Upper lobe of left lung (tissue), 4 donors: Measurements from ENCODE around the gene CPO.

Experiments used
- EP300 ChIP-seq, 4 donors: sonication (generic); formaldehyde crosslinking; IDR thresholded peaks; one replicate each; pipeline ENCODE4 v1.5.1; 2017; ENCODE audit warnings: antibody characterized with exemption in 4 of 4, control low read depth in 2 of 4
- POLR2A ChIP-seq, 4 donors: fragments of 450-650 bp; IDR thresholded peaks; one replicate each; pipeline ENCODE4 v1.5.1; 2016 to 2017; ENCODE audit warnings: antibody characterized with exemption in 4 of 4, mild to moderate bottlenecking in 2 of 4
- POLR2AphosphoS5 ChIP-seq, 2 donors: sonication (generic); formaldehyde crosslinking; IDR thresholded peaks; one replicate each; pipeline ENCODE4 v1.5.1; 2017; ENCODE audit warnings: antibody characterized with exemption in 2 of 2
- TF ChIP-seq, protein P1 (sequence below), 6 experiments: fragments of 450-650 bp in 4 of 6; fragments of 200-600 bp in 2 of 6; sonication (generic) in 2 of 6; IDR thresholded peaks; one replicate each; pipeline ENCODE4 v1.5.1; 2016 to 2019; ENCODE audit warnings: antibody characterized with exemption in 6 of 6

DNA sequence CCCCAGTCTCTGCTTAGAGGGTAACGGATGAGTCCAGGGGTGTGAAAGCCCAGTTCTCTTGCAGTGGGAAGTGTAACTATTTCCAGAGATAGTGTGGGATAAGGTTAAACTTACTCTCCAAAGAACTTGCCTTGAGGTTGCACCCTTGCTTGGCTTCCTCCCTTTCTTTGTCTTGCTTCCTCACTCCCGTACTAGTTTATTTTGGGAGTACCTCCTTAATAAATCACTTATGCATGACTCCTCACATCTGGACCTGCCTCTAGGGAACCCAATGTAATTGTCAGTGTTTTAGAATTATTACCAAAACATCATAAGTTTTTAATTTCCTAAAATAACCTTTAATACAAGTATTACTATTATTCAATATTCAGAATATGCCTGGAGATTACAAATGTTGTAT, 35.2 kb downstream of the CPO start:
- TF ChIP-seq, protein P1, sequence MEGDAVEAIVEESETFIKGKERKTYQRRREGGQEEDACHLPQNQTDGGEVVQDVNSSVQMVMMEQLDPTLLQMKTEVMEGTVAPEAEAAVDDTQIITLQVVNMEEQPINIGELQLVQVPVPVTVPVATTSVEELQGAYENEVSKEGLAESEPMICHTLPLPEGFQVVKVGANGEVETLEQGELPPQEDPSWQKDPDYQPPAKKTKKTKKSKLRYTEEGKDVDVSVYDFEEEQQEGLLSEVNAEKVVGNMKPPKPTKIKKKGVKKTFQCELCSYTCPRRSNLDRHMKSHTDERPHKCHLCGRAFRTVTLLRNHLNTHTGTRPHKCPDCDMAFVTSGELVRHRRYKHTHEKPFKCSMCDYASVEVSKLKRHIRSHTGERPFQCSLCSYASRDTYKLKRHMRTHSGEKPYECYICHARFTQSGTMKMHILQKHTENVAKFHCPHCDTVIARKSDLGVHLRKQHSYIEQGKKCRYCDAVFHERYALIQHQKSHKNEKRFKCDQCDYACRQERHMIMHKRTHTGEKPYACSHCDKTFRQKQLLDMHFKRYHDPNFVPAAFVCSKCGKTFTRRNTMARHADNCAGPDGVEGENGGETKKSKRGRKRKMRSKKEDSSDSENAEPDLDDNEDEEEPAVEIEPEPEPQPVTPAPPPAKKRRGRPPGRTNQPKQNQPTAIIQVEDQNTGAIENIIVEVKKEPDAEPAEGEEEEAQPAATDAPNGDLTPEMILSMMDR (IDR thresholded peaks at IDR 0.05), result no peak
- TF ChIP-seq POLR2AphosphoS5 (IDR thresholded peaks at IDR 0.05), result no peak
- TF ChIP-seq POLR2A (IDR thresholded peaks at IDR 0.05), result no peak
- TF ChIP-seq EP300 (IDR thresholded peaks at IDR 0.05), result no peak
